Measurements from ENCODE around the gene SVBP.

The SVBP gene

GRCh38 chr1:42852608-42852980 is 35.4 kb upstream of the SVBP start:
- no peak for TF ChIP-seq CTCF (IDR thresholded peaks at IDR 0.05; ENCODE audit: low read depth, low read length)
- in situ Hi-C loops (cut with HindIII; ENCODE audit: low sequenced_read_pairs), result no loop called here
- H3K4me3 ChIP-seq (ENCODE audit: low read depth, low read length), result no peak overlapping the region
- no peak for DNase-seq (ENCODE audit: low read depth, low spot score)

GRCh38 chr1:42851960-42852607 is 34.9 kb upstream of the SVBP start:
- H3K4me3 ChIP-seq (ENCODE audit: low read depth, low read length), result no peak overlapping the region
- in situ Hi-C loops (cut with HindIII; ENCODE audit: low sequenced_read_pairs), result no loop called here
- DNase-seq (ENCODE audit: low read depth, low spot score), result no peak
- no peak for TF ChIP-seq CTCF (IDR thresholded peaks at IDR 0.05; ENCODE audit: low read depth, low read length)

GRCh38 chr1:42851420-42851819 is 34.2 kb upstream of the SVBP start:
- in situ Hi-C loops (cut with HindIII; ENCODE audit: low sequenced_read_pairs), result no loop called here
- no peak for TF ChIP-seq CTCF (IDR thresholded peaks at IDR 0.05; ENCODE audit: low read depth, low read length)

GRCh38 chr1:42849944-42850343 is 32.7 kb upstream of the SVBP start:
- in situ Hi-C loops (cut with HindIII; ENCODE audit: low sequenced_read_pairs), result no loop called here
- no peak for TF ChIP-seq CTCF (IDR thresholded peaks at IDR 0.05; ENCODE audit: low read depth, low read length)
- no peak overlapping the region for H3K4me3 ChIP-seq (ENCODE audit: low read depth, low read length)
- no peak for DNase-seq (ENCODE audit: low read depth, low spot score)

More at GRCh38 chr1:42851420-42851819, 34.2 kb upstream of the SVBP start:
- DNase-seq (ENCODE audit: low read depth, low spot score), result no peak
- H3K4me3 ChIP-seq (ENCODE audit: low read depth, low read length), result no peak overlapping the region

- DNase-seq (ENCODE audit: low read depth, low spot score), result no peak
- no peak overlapping the region for H3K4me3 ChIP-seq (ENCODE audit: low read depth, low read length)
- no peak for TF ChIP-seq CTCF (IDR thresholded peaks at IDR 0.05; ENCODE audit: low read depth, low read length)
- in situ Hi-C loops (cut with HindIII; ENCODE audit: low sequenced_read_pairs), result no loop called here
These were observed 31.8 kb upstream of the SVBP start for GRCh38 chr1:42848823-42849537.

GRCh38 chr1:42847721-42848460 is 30.7 kb upstream of the SVBP start:
- H3K4me3 ChIP-seq (ENCODE audit: low read depth, low read length), result no peak overlapping the region
- no peak for DNase-seq (ENCODE audit: low read depth, low spot score)
- in situ Hi-C loops (cut with HindIII; ENCODE audit: low sequenced_read_pairs), result no loop called here
- TF ChIP-seq CTCF (IDR thresholded peaks at IDR 0.05; ENCODE audit: low read depth, low read length), result no peak
